IPS-15b (cell line): Measurements from ENCODE around the gene SURF6.
"Not testable (repeated sequence)": the region's sequence is repeated elsewhere in the genome, so short reads cannot be mapped to it uniquely, and the experiment has no call there.

Experiments used
- H3K27me3 ChIP-seq: one replicate; pipeline ENCODE4 v1.6.1; 2013; ENCODE audit warnings: low read length; ENCODE audit not compliant: control insufficient read depth, insufficient read depth
- H3K36me3 ChIP-seq: one replicate; pipeline ENCODE4 v1.6.1; 2013; ENCODE audit warnings: low read length; ENCODE audit not compliant: control insufficient read depth, insufficient read depth
- H3K4me1 ChIP-seq: one replicate; pipeline ENCODE4 v1.6.1; 2013; ENCODE audit warnings: mild to moderate bottlenecking, low read length; ENCODE audit not compliant: control insufficient read depth, insufficient read depth
- H3K4me3 ChIP-seq: one replicate; pipeline ENCODE4 v1.5.1; 2013; ENCODE audit warnings: low read depth, low read length
- H3K9ac ChIP-seq: one replicate; pipeline ENCODE4 v1.6.1; 2013; ENCODE audit warnings: low read depth, mild to moderate bottlenecking, low read length
- H3K9me3 ChIP-seq: one replicate; pipeline ENCODE4 v1.6.1; 2013; ENCODE audit warnings: mild to moderate bottlenecking, low read length; ENCODE audit not compliant: control insufficient read depth, insufficient read depth

SURF6 gene

DNA sequence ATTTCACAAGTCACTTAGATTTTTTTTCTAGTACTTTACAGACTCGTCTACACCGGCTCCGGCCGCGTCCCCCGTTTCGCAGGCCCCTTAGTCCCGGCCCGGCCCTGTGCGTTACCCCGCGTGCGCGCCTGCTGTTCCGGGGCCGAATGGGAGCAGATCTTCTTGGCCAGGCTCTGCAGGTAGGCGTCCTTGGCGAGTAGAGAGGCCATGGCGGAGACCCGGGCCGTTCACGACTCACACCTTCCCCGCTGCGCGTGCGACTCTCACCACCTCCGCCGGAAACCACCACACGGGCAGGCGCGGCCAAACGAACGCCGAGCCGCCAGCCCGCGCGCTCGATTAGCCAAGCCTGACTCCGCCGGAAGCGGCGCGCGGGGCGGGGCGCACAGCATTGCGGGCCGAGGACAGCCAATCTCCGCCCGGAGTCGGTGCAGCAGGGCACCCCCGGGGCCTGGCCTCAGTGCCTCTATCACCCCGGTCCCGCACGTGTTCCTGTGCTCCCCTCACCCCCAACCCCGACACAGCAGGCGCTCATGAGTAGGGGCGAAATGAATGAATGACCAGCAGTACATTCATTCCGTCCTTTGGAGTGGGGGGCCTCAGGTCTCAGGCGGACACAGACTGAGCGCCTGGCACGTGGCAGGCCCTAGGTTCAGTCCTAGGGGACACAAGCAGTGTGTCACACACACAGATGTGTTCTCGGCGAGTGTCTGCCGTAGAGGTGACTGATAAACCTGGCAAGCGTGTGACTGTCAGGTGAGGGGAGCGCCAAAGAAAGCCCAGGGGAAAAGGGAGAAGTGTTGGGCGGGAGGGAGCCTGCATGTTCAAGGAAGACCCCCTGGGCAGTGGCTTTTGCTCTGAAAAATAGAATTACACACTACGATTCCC, at the start of gene SURF6:
TSS of gene SURF6 (minus strand) at position 265 of the 888 bp plus-strand sequence. CDS start at position 209, 56 bp downstream.
- Histone ChIP-seq H3K4me1 (peaks cover 7% of the 10 kb centered on the region), H3K36me3 (peaks cover 45% of the 10 kb centered on the region), H3K4me3 (peak within 1 kb of the TSS; percentile 78), H3K9ac (peak within 1 kb of the TSS; percentile 87), H3K9me3 (no peaks in the 10 kb centered on the region), H3K27me3 (no peaks in the 10 kb centered on the region)

DNA sequence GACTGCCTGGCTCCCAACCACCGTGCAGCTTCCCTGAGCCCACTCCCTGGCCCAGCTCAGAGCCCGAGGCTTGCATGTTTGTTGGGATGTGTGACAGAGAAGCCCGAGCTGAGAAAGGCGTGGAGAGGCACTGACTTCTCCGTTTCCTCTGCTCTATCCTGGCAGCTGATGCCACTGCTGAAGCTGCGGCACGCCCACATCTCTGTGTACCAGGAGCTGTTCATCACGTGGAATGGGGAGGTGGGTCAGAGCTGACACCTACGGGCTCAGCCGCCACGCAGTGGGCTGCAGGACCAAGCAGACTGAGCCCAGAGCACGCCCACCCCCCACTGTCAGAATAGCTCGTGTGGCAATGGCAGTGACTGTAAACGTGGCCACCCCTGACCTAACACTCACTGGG, 49.5 kb upstream of the SURF6 start:
- Histone ChIP-seq H3K36me3 (no peaks in the 10 kb centered on the region), H3K27me3 (no peaks in the 10 kb centered on the region), H3K4me3 (no peak overlapping the region), H3K9me3 (no peaks in the 10 kb centered on the region), H3K4me1 (no peaks in the 10 kb centered on the region), H3K9ac (no peak overlapping the region)

DNA sequence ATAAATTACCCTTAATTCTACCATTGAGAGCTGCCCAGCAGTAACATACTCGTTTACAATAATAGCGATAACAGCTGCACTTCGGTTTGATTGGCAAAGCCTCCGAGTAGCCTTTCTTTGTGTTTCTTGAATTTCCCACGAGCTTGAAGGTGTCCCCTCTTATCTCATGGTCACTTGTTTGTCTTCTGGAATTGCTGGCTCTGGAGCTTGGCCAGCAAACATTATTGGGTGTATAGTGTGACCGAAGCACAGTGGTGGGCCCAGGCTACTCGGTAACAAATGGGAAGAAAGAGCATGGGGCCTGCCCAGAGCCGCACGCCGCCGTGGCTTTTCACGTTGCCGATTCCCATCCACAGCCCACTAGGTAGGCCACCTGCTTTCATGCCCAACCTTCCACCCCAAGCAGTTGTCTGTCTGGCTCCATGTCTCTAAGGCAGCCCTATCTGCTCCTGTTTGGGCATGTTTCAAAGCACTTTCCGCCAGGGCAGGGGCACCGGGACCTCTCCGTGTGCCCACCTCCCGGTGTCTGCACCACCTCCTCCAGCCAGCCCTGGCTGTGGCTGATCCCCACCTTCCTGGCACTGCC, 48.8 kb upstream of the SURF6 start:
- Histone ChIP-seq H3K36me3 (no peaks in the 10 kb centered on the region), H3K9me3 (no peaks in the 10 kb centered on the region), H3K27me3 (no peaks in the 10 kb centered on the region), H3K4me3 (no peak overlapping the region), H3K4me1 (no peaks in the 10 kb centered on the region), H3K9ac (no peak overlapping the region)

DNA sequence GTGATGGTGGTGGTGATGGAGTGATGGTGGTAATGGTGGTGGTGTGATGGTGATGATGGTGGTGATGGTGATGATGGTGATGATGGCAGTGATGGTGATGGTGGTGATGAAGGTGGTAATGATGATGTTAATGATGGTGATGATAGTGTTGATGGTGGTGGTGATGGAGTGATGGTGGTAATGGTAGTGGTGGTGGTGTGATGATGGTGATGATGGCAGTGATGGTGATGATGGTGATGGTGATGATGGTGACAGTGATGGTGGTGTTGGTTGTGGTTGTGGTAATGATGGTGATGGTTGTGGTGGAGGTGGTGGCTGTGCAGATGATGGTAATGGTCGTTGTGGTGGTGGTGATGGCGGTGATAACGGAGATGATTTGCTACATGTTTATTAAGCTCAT, 47.5 kb upstream of the SURF6 start:
- Histone ChIP-seq H3K27me3 (peaks cover 8% of the 10 kb centered on the region), H3K4me1 (no peaks in the 10 kb centered on the region), H3K9ac (no peak overlapping the region), H3K9me3 (no peaks in the 10 kb centered on the region), H3K36me3 (no peaks in the 10 kb centered on the region), H3K4me3 (no peak overlapping the region)

DNA sequence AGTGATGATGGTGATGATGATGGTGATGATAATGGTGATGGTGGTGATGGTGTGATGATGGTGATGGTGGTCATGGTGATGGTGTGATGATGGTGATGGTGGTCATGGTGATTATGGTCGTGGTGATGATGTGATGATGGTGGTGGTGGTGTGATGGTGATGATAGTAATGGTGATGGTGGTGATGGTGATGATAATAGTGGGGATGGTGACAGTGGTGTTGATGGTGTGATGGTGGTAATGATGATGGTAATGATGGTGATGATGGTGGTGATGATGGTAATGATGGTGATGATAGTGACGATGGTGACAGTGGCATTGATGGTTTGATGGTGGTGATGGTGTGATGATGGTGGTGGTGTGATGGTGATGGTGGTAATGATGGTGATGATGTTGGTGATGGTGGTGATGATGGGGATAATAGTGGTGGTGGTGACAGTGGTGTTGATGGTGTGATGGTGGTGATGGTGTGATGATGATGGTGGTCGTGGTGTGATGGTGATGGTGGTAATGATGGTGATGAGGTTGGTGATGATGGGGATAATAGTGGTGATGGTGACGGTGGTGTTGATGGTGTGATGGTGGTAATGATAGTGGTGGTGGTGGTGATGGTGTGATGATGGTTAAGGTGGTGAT, 46.6 kb upstream of the SURF6 start:
- no peaks in the 10 kb centered on the region for H3K4me1 ChIP-seq
- no peaks in the 10 kb centered on the region for H3K9me3 ChIP-seq
- H3K4me3 ChIP-seq: no peak overlapping the region
- H3K27me3 ChIP-seq: peaks cover 10% of the 10 kb centered on the region
- no peak overlapping the region for H3K9ac ChIP-seq
- no peaks in the 10 kb centered on the region for H3K36me3 ChIP-seq

DNA sequence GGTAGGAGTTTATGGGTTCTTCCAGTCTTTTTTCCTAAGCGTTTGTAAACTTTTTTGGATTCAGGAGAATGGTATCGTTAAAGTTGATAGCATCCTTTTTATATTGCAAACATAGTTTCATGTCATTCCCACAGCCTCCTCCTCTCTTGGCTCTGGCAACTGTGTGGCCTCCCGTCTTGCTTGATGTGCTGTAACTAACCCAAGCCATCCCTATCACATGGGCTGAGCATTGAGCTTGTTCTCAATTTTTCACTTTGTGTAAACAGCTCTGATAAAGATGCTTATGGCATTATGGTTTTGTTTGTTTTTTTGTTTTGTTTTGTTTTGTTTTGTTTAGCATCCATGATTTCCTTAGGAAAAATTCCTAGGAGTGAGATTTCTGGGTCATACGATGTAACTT, 44.7 kb upstream of the SURF6 start:
- Histone ChIP-seq H3K4me1 (no peaks in the 10 kb centered on the region), H3K9me3 (no peaks in the 10 kb centered on the region), H3K36me3 (no peaks in the 10 kb centered on the region), H3K9ac (no peak overlapping the region), H3K4me3 (no peak overlapping the region), H3K27me3 (peaks cover 17% of the 10 kb centered on the region)

DNA sequence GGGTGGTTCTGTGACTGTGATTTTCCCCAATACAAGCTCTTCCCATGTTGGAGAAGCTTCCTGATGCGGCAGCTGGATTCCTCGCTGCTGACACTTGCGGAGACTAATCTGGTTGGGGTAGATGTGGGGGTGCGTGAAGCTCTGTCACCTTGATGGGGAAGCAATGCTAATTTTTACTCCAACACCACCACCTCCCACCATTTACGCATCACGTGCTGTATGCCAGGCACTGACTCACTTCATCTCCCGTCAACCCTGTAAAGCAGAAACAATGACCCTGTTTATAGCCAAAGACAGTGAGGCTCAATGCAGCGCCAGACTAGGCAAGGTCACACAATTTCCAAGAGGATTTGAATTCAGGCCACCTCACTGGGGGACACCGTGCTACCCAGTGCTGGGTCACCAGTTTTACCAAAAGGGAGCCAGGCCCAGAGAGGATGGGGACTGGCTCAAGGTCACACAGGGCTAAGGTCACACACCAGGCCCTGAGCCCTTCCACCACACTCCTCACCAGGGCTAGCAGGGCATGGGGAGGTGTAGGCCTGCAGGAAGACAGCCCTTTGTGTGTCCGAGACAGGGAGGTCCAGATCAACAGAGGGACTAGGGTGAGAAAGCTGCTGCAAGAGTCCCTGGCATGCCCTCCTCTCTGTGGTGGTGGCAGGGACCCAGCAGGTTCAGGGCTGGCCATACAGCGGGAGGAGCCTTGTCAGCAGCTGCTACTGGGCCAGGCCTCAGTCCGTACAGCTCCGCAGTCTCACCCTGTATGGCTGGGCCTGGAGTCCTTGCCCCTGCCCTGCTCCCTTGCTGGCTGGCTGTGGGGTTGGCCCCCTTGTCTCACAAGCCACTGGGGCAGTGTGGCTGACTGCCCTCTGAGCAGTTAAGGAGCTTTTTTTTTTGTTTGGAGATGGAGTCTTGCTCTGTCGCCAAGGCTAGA, 43.4 kb upstream of the SURF6 start:
- Histone ChIP-seq H3K4me1 (no peaks in the 10 kb centered on the region), H3K9ac (peak overlapping the region; percentile 12), H3K4me3 (no peak overlapping the region), H3K27me3 (peaks cover 17% of the 10 kb centered on the region), H3K36me3 (no peaks in the 10 kb centered on the region), H3K9me3 (no peaks in the 10 kb centered on the region)

DNA sequence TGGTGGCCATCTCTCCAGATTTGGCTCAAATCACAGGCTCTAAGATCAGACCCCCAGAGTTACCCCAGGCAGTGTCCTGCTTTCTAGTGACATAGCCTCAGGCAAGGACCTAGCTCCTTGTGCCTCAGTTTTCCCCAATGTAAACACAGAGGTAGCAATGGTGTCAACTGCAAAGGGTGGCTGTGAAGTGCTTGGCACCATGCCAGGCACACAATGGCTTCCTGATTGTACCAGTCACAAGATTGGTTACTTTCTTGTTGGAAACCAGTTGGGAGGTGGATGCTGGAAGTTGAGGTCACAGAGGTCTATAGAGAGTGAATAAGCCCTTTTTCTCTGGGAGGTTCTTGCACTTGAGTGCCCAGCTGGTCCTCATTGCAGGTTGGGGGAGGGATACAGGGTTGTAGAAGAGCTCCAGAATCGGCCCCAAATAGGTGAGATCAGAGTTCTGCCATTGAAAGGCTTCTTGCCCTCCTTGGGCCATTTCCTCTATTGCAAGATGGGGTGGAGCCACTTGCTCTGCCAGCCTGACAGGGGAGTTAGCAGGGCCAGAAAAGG, 42.5 kb upstream of the SURF6 start:
- Histone ChIP-seq H3K36me3 (no peaks in the 10 kb centered on the region), H3K4me1 (no peaks in the 10 kb centered on the region), H3K27me3 (peaks cover 17% of the 10 kb centered on the region), H3K4me3 (no peak overlapping the region), H3K9ac (no peak overlapping the region), H3K9me3 (no peaks in the 10 kb centered on the region)

DNA sequence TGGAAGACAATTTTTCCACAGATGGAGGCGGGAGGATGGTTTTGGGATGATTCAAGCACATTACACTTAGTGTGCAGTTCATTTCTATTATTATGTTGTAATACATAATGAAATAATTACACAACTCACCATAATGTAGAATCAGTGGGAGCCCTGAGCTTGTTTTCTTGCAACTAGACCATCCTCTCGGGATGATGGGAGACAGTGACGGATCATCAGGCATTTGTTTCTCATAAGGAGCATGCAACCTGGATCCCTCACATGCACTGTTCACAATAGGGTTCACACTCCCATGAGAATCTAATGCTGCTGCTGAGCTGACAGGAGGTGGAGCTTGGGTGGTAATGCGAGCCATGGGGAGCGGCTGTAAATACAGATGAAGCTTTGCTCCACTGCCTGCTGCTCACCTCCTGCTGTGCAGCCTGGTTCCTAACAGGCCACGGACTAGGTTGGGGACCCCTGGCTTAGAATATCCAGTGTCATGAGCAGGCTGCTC, 41.8 kb upstream of the SURF6 start:
- H3K36me3 ChIP-seq: peaks cover 5% of the 10 kb centered on the region

DNA sequence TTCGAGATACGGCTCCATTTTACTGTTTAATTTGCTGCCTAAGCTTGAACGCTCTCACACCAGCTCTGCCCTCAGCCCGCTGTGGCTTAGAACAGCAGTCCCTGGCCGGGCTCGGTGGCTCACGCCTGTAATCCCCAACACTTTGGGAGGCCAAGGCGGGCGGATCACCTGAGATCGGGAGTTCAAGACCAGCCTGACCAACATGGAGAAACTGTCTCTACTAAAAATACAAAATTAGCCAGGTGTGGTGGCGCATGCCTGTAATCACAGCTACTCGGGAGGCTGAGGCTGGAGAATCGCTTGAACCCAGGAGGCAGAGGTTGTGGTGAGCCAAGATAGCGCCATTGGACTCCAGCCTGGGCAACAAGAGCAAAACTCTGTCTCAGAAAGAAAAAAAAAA, 41.3 kb upstream of the SURF6 start:
- not testable (repeated sequence) for H3K4me1 ChIP-seq, H3K36me3 ChIP-seq, H3K9ac ChIP-seq, H3K9me3 ChIP-seq
- peak overlapping the region; percentile 52 for H3K4me3 ChIP-seq
- H3K27me3 ChIP-seq: peaks cover 17% of the 10 kb centered on the region

More for the DNA sequence above, 41.8 kb upstream of the SURF6 start:
- Histone ChIP-seq H3K9me3 (no peaks in the 10 kb centered on the region), H3K9ac (no peak overlapping the region), H3K4me3 (no peak overlapping the region), H3K27me3 (peaks cover 17% of the 10 kb centered on the region), H3K4me1 (peaks cover 1% of the 10 kb centered on the region)
